GM21717 (cell line): ENCODE measurements around the gene PKMYT1.

ENCODE experiments used
- ATAC-seq: cut with Tn5 transposase; IDR thresholded peaks from one replicate; pipeline ENCODE4 v1.9.1; 2021; ENCODE audit warnings: mild to moderate bottlenecking, moderate library complexity; ENCODE audit not compliant: unreplicated experiment

Gene PKMYT1

DNA sequence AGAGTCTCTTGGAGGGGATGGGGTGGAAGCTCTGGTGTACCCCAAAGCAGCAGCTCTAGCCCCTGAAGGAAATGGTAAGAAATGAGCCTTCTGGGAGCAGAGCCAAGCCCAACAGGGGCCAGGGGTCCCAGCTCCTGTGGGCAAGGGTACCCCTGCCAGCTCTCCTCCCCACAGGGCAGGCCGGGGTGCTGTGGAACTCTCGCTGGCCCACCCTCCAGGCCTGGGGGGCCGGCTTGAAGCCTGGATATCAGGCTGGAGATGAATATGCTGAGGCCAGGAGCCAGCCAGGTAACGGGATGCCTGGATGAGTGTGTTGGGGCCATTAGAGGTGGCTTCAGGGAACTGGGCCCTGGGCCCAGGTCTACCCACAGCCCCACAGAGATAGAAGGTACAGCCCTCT, 20.3 kb upstream of the PKMYT1 start:
- no peak for ATAC-seq

- no peak for ATAC-seq
Measured at GRCh38 chr16:2999929-3000328, 19.7 kb upstream of the PKMYT1 start.

GRCh38 chr16:2996298-2996697, 16.1 kb upstream of the PKMYT1 start:
- ATAC-seq: no peak

DNA sequence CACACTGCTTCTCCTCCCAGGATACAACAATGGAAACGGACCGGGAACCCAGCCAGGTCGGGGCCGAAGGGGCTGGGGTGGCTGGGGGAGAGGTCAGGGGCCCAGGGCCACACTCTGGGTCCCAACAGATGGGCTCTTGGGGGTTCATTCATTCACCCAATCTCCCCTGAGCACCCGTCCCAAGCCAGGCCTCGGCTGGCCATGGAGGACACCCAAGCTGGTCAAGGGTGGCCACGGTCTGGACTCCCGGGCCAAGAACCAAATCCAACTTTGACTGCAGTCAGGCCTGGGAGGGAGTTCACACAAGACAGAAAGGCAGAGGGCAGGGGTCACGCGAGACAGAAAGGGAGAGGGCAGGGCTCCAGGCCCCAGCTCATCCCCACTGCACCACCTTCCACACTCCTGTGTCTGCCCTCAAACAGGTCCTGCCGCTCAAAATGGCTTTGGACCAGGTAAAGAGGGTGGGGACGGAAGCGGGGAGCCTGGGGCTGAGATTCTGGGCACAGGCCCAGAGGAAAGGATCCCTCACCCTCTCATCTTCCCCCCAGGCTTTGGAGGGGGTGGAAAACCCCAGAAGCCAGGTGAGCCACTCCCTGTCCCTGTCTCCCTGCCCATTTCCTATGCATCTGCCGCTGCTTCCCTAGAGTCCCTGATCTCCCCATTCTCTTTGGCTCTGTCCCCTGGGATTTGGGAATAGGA, 12.3 kb upstream of the PKMYT1 start:
- no peak for ATAC-seq

GRCh38 chr16:2991566-2992261, 11.5 kb upstream of the PKMYT1 start:
- no peak for ATAC-seq

DNA sequence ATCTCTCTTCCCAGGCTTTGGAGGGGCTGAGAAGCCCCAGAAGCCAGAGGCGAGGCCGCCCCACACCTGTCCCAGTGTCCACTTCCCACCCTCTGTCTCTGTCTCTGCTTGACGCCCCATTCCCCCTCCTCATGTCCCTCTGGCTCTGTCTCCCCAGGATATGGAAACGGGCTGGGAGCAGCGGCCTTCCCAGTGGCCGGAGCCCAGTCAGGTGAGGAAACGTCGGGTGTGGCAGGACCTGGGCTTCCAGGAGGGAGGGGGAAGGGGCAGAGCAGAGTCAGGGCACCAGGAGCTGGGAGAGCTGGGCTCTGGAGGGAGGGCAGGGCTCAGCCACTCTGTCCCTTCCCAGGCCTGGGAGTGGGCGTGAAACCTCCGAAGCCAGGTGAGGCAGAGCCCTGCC, 10.6 kb upstream of the PKMYT1 start:
- no peak for ATAC-seq

DNA sequence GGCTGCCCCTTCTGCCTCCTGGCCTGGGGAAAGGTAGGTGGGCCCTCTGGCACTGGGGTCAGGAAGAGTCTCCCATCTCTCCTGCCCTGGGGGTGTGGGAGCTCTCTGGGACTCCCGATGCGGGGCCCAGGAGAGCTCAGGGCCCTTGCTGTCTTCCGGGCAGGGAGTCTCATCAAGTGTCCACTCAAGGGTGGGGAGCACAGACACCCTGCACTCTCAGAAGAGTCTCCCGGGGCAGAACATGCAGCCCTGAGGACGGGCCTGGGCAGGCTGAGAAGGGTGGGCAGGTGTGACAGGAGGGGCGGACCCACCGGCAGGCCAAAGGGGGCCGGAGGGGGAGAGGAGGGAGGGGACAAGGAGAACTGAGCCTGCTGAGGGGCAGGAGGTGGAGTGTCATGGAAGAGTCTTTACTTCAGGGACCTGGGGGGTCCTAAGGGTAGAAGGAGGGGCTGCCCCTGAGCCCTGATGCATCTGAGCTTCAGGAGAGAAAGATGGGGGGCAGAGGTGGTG, 8.4 kb upstream of the PKMYT1 start:
- ATAC-seq: no peak

DNA sequence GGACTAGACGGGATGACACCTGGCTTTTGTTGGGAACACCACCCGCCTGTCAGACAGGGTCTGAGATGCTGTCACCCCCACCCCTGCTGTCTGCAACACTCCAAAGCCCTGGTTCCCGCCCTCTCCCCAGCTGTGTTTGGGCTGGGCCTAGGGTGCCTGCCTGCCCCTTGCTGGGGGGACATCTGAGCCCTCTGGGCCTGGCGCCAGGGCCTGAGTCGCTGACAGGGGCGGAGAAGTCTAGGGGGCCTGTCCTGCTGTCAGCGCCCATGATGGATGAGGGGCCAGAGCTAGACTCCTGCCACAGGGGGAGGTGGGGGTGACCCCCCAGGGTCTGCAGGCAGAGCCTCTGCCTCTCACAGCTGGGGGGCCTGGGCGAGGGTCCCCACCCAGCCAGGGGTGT, 7.6 kb upstream of the PKMYT1 start:
- ATAC-seq: no peak

DNA sequence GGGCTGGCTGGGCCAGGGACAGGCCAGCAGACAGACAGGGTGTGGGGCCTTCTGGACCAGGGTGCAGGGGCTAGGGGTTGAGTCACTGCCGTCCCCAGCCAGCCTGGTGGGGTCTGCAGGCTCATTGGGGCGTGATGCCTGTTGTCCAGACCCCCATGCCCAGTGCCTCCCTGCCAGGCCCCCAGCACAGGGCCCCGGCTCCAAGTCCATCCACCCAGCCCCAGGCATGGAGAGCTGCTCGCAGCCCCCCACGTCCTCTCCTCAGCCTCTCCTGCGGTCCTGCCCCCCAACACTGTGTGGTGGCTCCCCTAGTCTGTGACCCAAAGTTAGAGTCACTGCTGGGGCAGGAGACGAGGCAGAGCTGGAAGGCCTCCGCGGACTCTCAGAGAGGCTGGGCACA, 7.0 kb upstream of the PKMYT1 start:
- no peak for ATAC-seq

- ATAC-seq: no peak
Measured at GRCh38 chr16:2986623-2987188, 6.5 kb upstream of the PKMYT1 start.

DNA sequence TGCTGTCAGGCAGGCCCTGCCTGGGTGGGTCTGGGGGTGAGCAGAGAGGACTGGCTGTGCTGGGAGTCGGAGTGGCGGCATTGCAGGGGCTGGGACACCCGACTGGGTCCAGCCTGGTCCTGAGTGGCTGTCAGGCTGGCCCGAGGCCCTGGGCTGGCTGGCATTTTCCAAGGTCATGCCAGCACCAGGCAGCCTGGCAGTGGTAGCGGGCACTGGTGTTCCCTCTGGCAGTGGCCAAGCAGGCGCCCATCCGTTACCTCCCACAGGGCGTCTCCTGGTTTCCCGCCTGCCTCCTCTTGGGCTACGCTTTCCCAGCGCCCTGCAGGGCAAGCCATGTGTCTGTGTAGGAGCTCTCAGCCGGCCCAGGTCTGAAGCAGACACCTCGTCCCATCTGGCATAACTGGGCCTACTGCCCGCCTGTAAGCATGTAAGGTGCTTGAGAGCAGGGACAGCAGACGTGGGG, 5.7 kb upstream of the PKMYT1 start:
- ATAC-seq: no peak

- no peak for ATAC-seq
Measured at GRCh38 chr16:2985462-2985861, 5.2 kb upstream of the PKMYT1 start.

GRCh38 chr16:2983706-2984136, 3.5 kb upstream of the PKMYT1 start:
- no peak for ATAC-seq

DNA sequence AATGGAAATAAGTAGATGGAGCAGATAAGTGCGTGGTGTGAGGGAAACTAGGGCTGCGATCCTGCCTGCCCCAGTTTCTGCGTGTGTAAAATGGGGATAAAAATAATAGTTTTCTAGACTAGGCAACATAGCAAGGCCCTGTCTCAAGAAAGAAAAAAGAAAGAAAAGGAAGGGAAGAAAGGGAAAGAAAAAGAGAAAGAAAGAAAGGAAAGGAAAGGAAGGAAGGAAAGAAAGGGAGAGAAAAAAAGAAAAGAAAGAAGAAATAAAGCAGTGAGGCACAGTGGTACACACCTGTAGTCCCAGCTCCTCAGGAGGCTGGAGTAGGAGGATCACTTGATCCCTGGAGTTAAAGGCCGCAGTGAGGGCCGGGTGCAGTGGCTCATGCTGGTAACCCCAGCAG, 2.2 kb upstream of the PKMYT1 start:
- no peak for ATAC-seq

DNA sequence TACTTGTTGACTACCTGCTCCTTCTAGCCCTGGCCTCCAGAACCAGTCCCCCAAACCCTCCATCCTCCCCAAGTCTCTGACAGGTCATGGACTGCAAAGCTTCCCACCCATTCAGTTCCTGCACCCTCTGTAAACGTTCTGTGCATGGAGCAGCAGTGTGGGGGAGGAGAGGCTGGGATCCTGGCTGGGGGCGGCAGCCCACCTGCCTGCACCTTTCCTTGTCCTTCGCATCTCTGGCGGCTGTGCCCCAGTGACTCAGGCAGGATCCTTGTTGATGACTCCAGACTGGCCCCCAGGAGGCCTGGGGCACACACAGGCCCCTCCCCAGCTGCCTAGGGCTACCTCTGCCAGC, 1.6 kb upstream of the PKMYT1 start:
- no peak for ATAC-seq

DNA sequence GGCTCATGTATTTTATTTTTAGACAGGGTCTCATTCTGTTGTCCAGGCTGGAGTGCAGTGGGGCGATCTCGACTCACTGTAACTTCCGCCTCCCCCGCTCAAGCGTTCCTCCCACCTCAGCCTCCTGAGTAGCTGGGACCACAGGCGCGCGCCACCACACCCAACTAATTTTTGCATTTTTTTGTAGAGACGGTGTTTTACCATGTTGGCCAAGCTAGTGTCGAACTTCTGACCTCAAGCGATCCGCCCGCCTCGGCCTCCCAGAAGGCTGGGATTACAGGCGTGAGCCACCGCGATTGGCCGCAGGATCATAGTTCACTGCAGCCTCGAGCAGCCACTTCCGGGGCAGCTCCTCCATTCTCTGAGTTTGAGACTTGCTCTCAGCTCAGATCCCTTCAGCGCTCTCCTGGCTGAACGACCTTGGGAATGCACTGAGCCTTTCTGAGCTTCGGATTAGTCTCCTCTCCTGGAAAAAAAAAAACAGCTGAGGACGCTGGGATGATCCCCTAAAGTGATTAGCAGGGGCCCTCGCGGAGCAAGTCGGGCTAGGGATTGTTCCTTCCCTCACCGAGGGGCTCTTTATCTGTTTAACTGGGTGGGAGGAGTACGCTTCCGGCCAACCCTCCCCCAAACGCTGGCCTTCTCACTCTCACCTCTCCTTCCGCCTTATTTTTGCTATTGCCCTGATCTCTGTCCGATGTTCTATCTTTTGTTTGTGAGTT, 1.1 kb upstream of the PKMYT1 start:
- no peak for ATAC-seq

- ATAC-seq: no peak
Measured at GRCh38 chr16:2979669-2980226, 498 bp downstream of the PKMYT1 start.

GRCh38 chr16:2977440-2977839, 2.8 kb downstream of the PKMYT1 start:
- no peak for ATAC-seq

DNA sequence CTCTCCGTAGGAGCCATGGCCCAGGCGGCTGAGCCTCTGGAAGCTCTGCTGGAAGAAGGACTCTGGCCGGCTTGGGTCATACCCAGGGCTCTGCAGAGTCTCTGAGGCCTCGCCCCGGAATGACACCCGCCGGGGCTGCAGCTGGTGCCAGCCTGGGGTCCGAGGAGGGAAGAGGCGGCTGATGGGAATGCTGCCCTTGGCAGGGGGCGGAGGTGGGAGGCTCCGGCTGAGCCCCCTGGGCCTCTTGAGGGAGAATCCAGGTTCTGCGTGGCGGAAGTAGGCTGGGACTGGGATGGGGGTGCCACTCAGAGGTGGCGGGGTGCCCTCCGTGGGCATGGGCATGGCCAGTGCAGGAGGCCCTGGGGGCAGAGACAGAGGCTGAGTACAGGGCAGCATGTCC, 3.6 kb downstream of the PKMYT1 start:
- no peak for ATAC-seq

- no peak for ATAC-seq
Measured at GRCh38 chr16:2976201-2976600, 4.0 kb downstream of the PKMYT1 start.

DNA sequence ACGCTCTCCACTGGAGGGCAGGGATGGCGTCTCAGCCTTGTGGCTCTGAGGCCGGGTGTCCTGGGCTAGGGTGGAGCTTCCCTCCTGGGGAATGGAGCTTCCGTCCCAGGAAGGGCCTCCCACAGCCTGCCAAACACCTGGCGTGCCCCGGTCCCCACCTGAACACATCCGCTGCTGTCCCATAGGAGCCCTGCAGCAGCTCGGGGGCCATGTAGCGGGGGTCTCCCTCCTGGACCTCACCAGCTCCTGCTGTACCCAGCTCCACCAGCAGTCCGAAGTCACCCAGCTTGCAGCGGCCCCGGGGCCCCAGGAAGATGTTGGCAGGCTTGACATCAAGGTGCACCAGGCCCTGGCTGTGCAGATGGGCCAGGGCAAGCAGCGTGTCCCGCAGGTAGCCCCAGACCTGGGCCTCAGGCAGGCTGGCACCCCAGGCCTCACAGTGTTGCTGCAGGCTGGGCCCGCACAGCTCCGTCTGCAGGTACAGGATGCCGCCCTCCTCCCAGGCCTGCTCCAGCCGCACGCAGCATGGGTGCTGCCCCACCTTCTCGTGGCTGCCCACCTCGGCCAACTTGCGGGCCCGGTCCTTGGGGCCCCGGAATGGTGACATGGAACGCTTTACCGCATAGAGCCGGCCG, 5.0 kb downstream of the PKMYT1 start:
- no peak for ATAC-seq
